ENCODE results near the gene KRT26. TPM values are rescaled to one million over a fixed set of nuclear protein-coding genes. Genes with fewer than 3 reads are reported as not detected.
A peak's percentile ranks its signal among the peaks of the same experiment; 100 is the strongest.

Gene KRT26, protein sequence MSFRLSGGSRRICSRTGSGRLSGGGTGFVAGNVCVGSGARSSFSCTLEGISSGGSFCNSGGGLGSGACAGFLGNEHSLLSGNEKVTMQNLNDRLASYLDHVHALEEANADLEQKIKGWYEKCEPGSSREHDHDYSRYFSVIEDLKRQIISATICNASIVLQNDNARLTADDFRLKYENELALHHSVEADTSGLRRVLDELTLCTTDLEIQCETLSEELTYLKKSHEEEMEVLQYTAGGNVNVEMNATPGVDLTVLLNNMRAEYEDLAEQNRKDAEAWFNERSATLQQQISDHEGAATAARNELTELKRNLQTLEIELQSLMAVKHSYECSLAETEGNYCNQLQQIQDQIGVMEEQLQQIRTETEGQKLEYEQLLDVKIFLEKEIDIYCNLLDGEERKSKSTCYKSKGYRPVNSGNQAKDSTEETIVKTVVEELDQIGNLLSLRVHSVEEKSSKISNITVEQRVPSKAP
- total RNA-seq: not detected
- not detected for polyA plus RNA-seq (2013, experiment 1 of 2)
- polyA plus RNA-seq (2013, experiment 2 of 2): not detected
- 0 to 0.11 (median 0) reads per million in 172 experiments for total RNA-seq

DNA sequence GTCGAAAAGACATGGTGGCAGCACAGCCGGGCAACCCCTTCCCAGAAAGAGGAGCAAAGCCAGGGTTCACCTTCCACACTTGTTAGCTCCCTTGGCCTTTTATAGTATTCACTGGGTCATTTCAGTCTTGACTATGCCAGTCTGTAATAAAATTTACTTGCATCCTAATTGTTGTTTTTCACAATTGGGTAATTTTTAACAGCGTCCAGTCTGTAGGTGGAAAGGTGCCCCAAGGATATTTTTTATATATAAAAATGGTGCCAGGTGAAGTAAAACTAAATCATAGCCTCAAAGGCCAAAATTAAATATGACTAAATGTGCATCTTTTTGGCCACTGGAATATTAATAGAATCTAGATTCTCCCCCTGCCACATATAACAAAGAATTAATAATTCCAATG lies at the start of gene KRT26:
Gene KRT26, minus strand, starts transcription at position 101 of the 400 bp plus-strand sequence. Its CDS starts 88 bp downstream, at position 13.
- no peaks in the 10 kb centered on the region for H3K4me1 ChIP-seq (ENCODE audit: insufficient read depth, low read length)
- no peak within 1 kb of the TSS for H3K27ac ChIP-seq (ENCODE audit: low read depth in 1 of 2, low read length in 2 of 2)
- no peak for DNase-seq
- Mint-ChIP-seq H3K9me3 (no peaks in the 10 kb centered on the region), H3K4me1 (ENCODE audit: low read depth) (no peaks in the 10 kb centered on the region), H3K27ac (no peak within 1 kb of the TSS), H3K4me3 (no peak within 1 kb of the TSS), H3K27me3 (peaks cover 65% of the 10 kb centered on the region), H3K36me3 (ENCODE audit: low read depth) (no peaks in the 10 kb centered on the region)
- H3K27me3 ChIP-seq (ENCODE audit: control insufficient read depth in 1 of 2, insufficient read depth in 2 of 2, low read length in 2 of 2): peaks cover 15 to 38% of the 10 kb centered on the region in 2 experiments
- ChIA-PET CTCF (no interaction called here), POLR2A (no interaction called here)
- no peaks in the 10 kb centered on the region for H3K36me3 ChIP-seq (ENCODE audit: insufficient read depth, low read length)
- no peak within 1 kb of the TSS for H3K4me3 ChIP-seq (ENCODE audit: low read length)
- intact Hi-C loops (cut with DNase I, micrococcal nuclease): no loop called here
- ATAC-seq (ENCODE audit: poor library complexity): no peak
- TF ChIP-seq, protein P1, sequence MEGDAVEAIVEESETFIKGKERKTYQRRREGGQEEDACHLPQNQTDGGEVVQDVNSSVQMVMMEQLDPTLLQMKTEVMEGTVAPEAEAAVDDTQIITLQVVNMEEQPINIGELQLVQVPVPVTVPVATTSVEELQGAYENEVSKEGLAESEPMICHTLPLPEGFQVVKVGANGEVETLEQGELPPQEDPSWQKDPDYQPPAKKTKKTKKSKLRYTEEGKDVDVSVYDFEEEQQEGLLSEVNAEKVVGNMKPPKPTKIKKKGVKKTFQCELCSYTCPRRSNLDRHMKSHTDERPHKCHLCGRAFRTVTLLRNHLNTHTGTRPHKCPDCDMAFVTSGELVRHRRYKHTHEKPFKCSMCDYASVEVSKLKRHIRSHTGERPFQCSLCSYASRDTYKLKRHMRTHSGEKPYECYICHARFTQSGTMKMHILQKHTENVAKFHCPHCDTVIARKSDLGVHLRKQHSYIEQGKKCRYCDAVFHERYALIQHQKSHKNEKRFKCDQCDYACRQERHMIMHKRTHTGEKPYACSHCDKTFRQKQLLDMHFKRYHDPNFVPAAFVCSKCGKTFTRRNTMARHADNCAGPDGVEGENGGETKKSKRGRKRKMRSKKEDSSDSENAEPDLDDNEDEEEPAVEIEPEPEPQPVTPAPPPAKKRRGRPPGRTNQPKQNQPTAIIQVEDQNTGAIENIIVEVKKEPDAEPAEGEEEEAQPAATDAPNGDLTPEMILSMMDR (IDR thresholded peaks at IDR 0.05): no peak
- H3K9me3 ChIP-seq (ENCODE audit: control insufficient read depth in 1 of 2, insufficient read depth in 1 of 2, low read length in 2 of 2): no peaks in the 10 kb centered on the region

DNA sequence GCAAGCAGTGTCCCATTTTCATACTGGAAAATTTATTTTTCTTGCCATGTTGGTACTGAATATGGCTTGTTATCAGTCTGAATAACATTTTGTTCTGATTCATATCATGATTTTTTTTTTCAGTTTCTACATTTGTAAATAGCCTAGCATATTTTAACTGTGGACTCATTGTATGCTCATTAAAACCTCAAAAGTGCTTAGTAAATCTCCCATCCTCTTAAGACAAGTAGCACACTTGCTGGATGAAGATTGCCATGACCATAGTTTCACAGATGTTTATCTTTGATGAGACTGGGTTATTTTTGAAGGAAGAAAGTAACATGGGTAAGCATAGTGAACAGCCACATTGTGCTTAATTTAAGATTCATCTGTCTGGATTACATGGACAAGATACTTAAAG lies 49.5 kb upstream of the KRT26 start:
- ChIA-PET POLR2A (no interaction called here), CTCF (no interaction called here)
- Mint-ChIP-seq H3K36me3 (ENCODE audit: low read depth) (peaks cover 21% of the 10 kb centered on the region), H3K4me1 (ENCODE audit: low read depth) (peaks cover 33% of the 10 kb centered on the region), H3K27ac (no peak overlapping the region), H3K9me3 (peaks cover 2% of the 10 kb centered on the region), H3K4me3 (no peak overlapping the region), H3K27me3 (peaks cover 11% of the 10 kb centered on the region)
- Histone ChIP-seq H3K27me3 (ENCODE audit: control insufficient read depth in 1 of 2, insufficient read depth in 2 of 2, low read length in 2 of 2) (no peaks in the 10 kb centered on the region), H3K9me3 (ENCODE audit: control insufficient read depth in 1 of 2, insufficient read depth in 1 of 2, low read length in 2 of 2) (no peaks in the 10 kb centered on the region), H3K4me3 (ENCODE audit: low read length) (no peak overlapping the region), H3K36me3 (ENCODE audit: insufficient read depth, low read length) (peaks cover 2% of the 10 kb centered on the region), H3K27ac (ENCODE audit: low read depth in 1 of 2, low read length in 2 of 2) (no peak overlapping the region), H3K4me1 (ENCODE audit: insufficient read depth, low read length) (peaks cover 5% of the 10 kb centered on the region)
- TF ChIP-seq, protein P1 (IDR thresholded peaks at IDR 0.05): no peak
- no peak for DNase-seq
- ATAC-seq (ENCODE audit: poor library complexity): no peak
- intact Hi-C loops (cut with DNase I, micrococcal nuclease): no loop called here

DNA sequence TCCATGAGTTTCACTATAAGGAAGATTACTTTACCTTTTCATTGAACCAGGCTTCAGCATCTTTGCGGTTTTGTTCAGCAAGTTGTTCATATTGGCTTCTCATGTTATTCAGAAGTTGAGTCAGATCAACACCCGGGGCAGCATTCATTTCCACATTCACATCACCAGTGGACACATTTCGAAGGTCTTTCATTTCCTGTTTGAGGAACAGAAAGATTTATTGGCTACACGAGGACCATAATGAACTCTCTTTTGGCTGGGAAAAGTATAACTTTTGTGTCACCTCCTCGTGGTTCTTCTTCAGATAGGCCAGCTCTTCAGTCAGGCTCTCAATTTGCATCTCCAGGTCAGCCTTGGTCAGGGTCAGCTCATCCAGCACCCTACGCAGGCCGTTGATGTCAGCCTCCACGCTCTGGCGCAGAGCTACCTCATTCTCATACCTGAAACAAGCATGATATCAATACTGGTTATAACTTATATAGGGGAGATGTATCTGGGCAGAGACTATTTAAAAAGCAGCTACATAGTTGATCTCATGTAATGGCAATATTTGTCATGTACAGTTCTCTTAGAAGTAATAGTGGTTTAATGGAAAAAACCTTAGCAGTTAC lies 48.3 kb upstream of the KRT26 start:
- H3K27me3 ChIP-seq (ENCODE audit: control insufficient read depth in 1 of 2, insufficient read depth in 2 of 2, low read length in 2 of 2): no peaks in the 10 kb centered on the region
- Mint-ChIP-seq H3K4me3 (peak overlapping the region; percentile 84), H3K9me3 (peaks cover 2% of the 10 kb centered on the region), H3K27ac (peak overlapping the region; percentile 89), H3K4me1 (ENCODE audit: low read depth) (peaks cover 33% of the 10 kb centered on the region), H3K36me3 (ENCODE audit: low read depth) (peaks cover 24% of the 10 kb centered on the region), H3K27me3 (peaks cover 5% of the 10 kb centered on the region)
- TF ChIP-seq, protein P1 (IDR thresholded peaks at IDR 0.05): no peak
- no peaks in the 10 kb centered on the region for H3K9me3 ChIP-seq (ENCODE audit: control insufficient read depth in 1 of 2, insufficient read depth in 1 of 2, low read length in 2 of 2)
- CTCF ChIA-PET: interaction anchor here (2.2 kb wide), 1 partner anchor 842 kb away, joined by 7 read pairs; no protein-coding TSS in a partner anchor
- no peak overlapping the region for H3K4me3 ChIP-seq (ENCODE audit: low read length)
- no peak for ATAC-seq (ENCODE audit: poor library complexity)
- H3K27ac ChIP-seq (ENCODE audit: low read depth in 1 of 2, low read length in 2 of 2): no peak overlapping the region
- POLR2A ChIA-PET: interaction anchor here (1.1 to 2.9 kb wide), 2 partner anchors 869 to 1197 kb away, joined by 3 to 70 read pairs; partner anchors contain the start of genes DNAJC7 and EIF1
- intact Hi-C loops (cut with DNase I, micrococcal nuclease): no loop called here
- peaks cover 2% of the 10 kb centered on the region for H3K36me3 ChIP-seq (ENCODE audit: insufficient read depth, low read length)
- no peak for DNase-seq
- H3K4me1 ChIP-seq (ENCODE audit: insufficient read depth, low read length): peaks cover 5% of the 10 kb centered on the region

All from CD4-positive, alpha-beta T cell (primary cell).